ENCODE measurements around the gene FGD3. TPM values are rescaled to one million over a fixed set of nuclear protein-coding genes. Genes with fewer than 3 reads are reported as not detected.

Gene FGD3
- total and polyA plus RNA-seq, 4 donors: 1.6 to 6.2 (median 3.6) TPM

- 51% methylated on average over 11 of the region's 11 CpGs for WGBS
- Histone ChIP-seq H3K4me1 (ENCODE audit: control insufficient read depth in 4 of 4, insufficient read depth in 4 of 4, low read length in 3 of 4) (peaks cover 0 to 9% (median 7%) of the 10 kb centered on the region in 4 donors), H3K9ac (ENCODE audit: low read depth in 1 of 2, low read length in 2 of 2) (no peak overlapping the region), H3K36me3 (ENCODE audit: control insufficient read depth in 4 of 4, insufficient read depth in 3 of 4, low read depth in 1 of 4, low read length in 3 of 4) (no peaks in the 10 kb centered on the region), H3K9me3 (ENCODE audit: control insufficient read depth in 4 of 4, low read length in 3 of 4) (no peaks in the 10 kb centered on the region), H3K27ac (ENCODE audit: low read depth in 1 of 2, low read length in 2 of 2) (no peak overlapping the region), H3K27me3 (ENCODE audit: control insufficient read depth in 4 of 4, insufficient read depth in 4 of 4, low read length in 3 of 4) (peaks cover 0 to 2% (median 0%) of the 10 kb centered on the region in 4 donors), H3K4me3 (ENCODE audit: low read depth in 1 of 3, low read length in 3 of 3) (no peak overlapping the region)
- no peak for TF ChIP-seq EGR1 (IDR thresholded peaks at IDR 0.05; ENCODE audit: low read depth in 2 of 2)
- TF ChIP-seq SP1 (IDR thresholded peaks at IDR 0.05): no peak
- TF ChIP-seq FOXA1 (IDR thresholded peaks at IDR 0.05): no peak
- no peak for TF ChIP-seq FOXA2 (IDR thresholded peaks at IDR 0.05)
- no peak for TF ChIP-seq NR2F2 (IDR thresholded peaks at IDR 0.05)
- TF ChIP-seq RAD21 (IDR thresholded peaks at IDR 0.05): no peak
- TF ChIP-seq HNF4G (IDR thresholded peaks at IDR 0.05): no peak
- no peak for TF ChIP-seq RXRA (IDR thresholded peaks at IDR 0.05)
- no peak for TF ChIP-seq MAX (IDR thresholded peaks at IDR 0.05)
- TF ChIP-seq YY1 (IDR thresholded peaks at IDR 0.05): no peak
- TF ChIP-seq ATF3 (IDR thresholded peaks at IDR 0.05): no peak
- no peak for TF ChIP-seq TAF1 (conservative IDR thresholded peaks at IDR 0.05)
- no peak for TF ChIP-seq HNF4A (conservative IDR thresholded peaks at IDR 0.05)
- TF ChIP-seq GABPA (IDR thresholded peaks at IDR 0.05 in 1 of 2, conservative IDR thresholded peaks at IDR 0.05 in 1 of 2): no peak
- no peak for TF ChIP-seq JUND (IDR thresholded peaks at IDR 0.05)
- DNase-seq (ENCODE audit: low spot score): no peak
Observed at GRCh38 chr9:92911511-92912475, 35.5 kb upstream of the FGD3 start.

- DNase-seq (ENCODE audit: low spot score): no peak
- Histone ChIP-seq H3K27me3 (ENCODE audit: control insufficient read depth in 4 of 4, insufficient read depth in 4 of 4, low read length in 3 of 4) (peaks cover 0 to 2% (median 0%) of the 10 kb centered on the region in 4 donors), H3K9me3 (ENCODE audit: control insufficient read depth in 4 of 4, low read length in 3 of 4) (no peaks in the 10 kb centered on the region), H3K4me1 (ENCODE audit: control insufficient read depth in 4 of 4, insufficient read depth in 4 of 4, low read length in 3 of 4) (no peaks in the 10 kb centered on the region), H3K4me3 (ENCODE audit: low read depth in 1 of 3, low read length in 3 of 3) (no peak overlapping the region), H3K36me3 (ENCODE audit: control insufficient read depth in 4 of 4, insufficient read depth in 3 of 4, low read depth in 1 of 4, low read length in 3 of 4) (no peaks in the 10 kb centered on the region), H3K27ac (ENCODE audit: low read depth in 1 of 2, low read length in 2 of 2) (no peak overlapping the region), H3K9ac (ENCODE audit: low read depth in 1 of 2, low read length in 2 of 2) (no peak overlapping the region)
- TF ChIP-seq RAD21 (IDR thresholded peaks at IDR 0.05) (no peak), TAF1 (conservative IDR thresholded peaks at IDR 0.05) (no peak), ATF3 (IDR thresholded peaks at IDR 0.05) (no peak), ZBTB33 (IDR thresholded peaks at IDR 0.05) (no peak)
- WGBS: 46% methylated on average over 2 of the region's 2 CpGs
Observed at GRCh38 chr9:92917176-92917800, 30.0 kb upstream of the FGD3 start.

Measured in liver (tissue), 9 donors.